T1000 (cell line): Measurements from ENCODE around the gene GRP.

Experiments
- DNase-seq: peaks from one replicate; lab custom pipeline; 2025; ENCODE audit warnings: mixed read lengths; lab: John Stamatoyannopoulos, UW

The GRP gene

GRCh38 chr18:59267503-59268126 is 47.7 kb downstream of the GRP start:
- DNase-seq = no peak

- DNase-seq = no peak
Measured at GRCh38 chr18:59268127-59268720, 48.3 kb downstream of the GRP start.

GRCh38 chr18:59268721-59269562 is 49.0 kb downstream of the GRP start:
- no peak for DNase-seq

- DNase-seq = no peak
Measured at GRCh38 chr18:59269563-59270119, 49.7 kb downstream of the GRP start.

- no peak for DNase-seq
Measured at GRCh38 chr18:59270689-59271257, 50.8 kb downstream of the GRP start.

- DNase-seq = no peak
Measured at GRCh38 chr18:59271606-59272220, 51.8 kb downstream of the GRP start.

GRCh38 chr18:59272221-59272888 is 52.4 kb downstream of the GRP start:
- DNase-seq = no peak

- DNase-seq = no peak
Measured at GRCh38 chr18:59272891-59273758, 53.2 kb downstream of the GRP start, which contains the start of gene RAX. Gene RAX, minus strand, starts transcription at chr18:59273454. Its CDS starts 248 bp downstream, at chr18:59273206.

- DNase-seq = no peak
Measured at GRCh38 chr18:59273759-59274532, 54.0 kb downstream of the GRP start.

- no peak for DNase-seq
Measured at GRCh38 chr18:59274533-59274928, 54.6 kb downstream of the GRP start.

- no peak for DNase-seq
Measured at GRCh38 chr18:59275406-59275949, 55.5 kb downstream of the GRP start.

GRCh38 chr18:59276047-59276446 is 56.1 kb downstream of the GRP start:
- no peak for DNase-seq

- DNase-seq = no peak
Measured at GRCh38 chr18:59278793-59279192, 58.8 kb downstream of the GRP start.

- no peak for DNase-seq
Measured at GRCh38 chr18:59279193-59279592, 59.2 kb downstream of the GRP start.

GRCh38 chr18:59279722-59280121 is 59.8 kb downstream of the GRP start:
- no peak for DNase-seq
